Epidermal melanocyte (primary cell): ENCODE data around the gene THAP6.
"Not testable (repeated sequence)": the region's sequence is repeated elsewhere in the genome, so short reads cannot be mapped to it uniquely, and the experiment has no call there.

ENCODE experiments used
- DNase-seq: peaks from one replicate; pipeline ENCODE4 v3.0.0; 2011; ENCODE audit warnings: low spot score; ENCODE audit not compliant: insufficient read length

The THAP6 gene

GRCh38 chr4:75525086-75525485 is 10.8 kb downstream of the THAP6 start:
- DNase-seq = no peak

GRCh38 chr4:75525910-75526309 is 11.6 kb downstream of the THAP6 start:
- DNase-seq = no peak

GRCh38 chr4:75527482-75527881 is 13.2 kb downstream of the THAP6 start:
- DNase-seq = no peak

GRCh38 chr4:75530556-75531322 is 16.5 kb downstream of the THAP6 start:
- DNase-seq = no peak

- not testable (repeated sequence) for DNase-seq
These were observed 17.4 kb downstream of the THAP6 start for GRCh38 chr4:75531536-75532143.

- not testable (repeated sequence) for DNase-seq
These were observed 19.1 kb downstream of the THAP6 start for GRCh38 chr4:75533339-75533887.

- not testable (repeated sequence) for DNase-seq
These were observed 19.7 kb downstream of the THAP6 start for GRCh38 chr4:75533926-75534325.

- DNase-seq = not testable (repeated sequence)
These were observed 23.0 kb downstream of the THAP6 start for GRCh38 chr4:75537308-75537707.

- no peak for DNase-seq
These were observed 28.6 kb downstream of the THAP6 start for GRCh38 chr4:75542824-75543223.

- DNase-seq = not testable (repeated sequence)
These were observed 29.9 kb downstream of the THAP6 start for GRCh38 chr4:75544220-75544619.

GRCh38 chr4:75544870-75545269 is 30.6 kb downstream of the THAP6 start:
- no peak for DNase-seq

GRCh38 chr4:75545526-75545925 is 31.3 kb downstream of the THAP6 start:
- DNase-seq = no peak

GRCh38 chr4:75547647-75548387 is 33.5 kb downstream of the THAP6 start:
- DNase-seq = no peak

GRCh38 chr4:75549019-75549418 is 34.7 kb downstream of the THAP6 start:
- DNase-seq = no peak

- no peak for DNase-seq
These were observed 38.2 kb downstream of the THAP6 start for GRCh38 chr4:75552452-75552851.

GRCh38 chr4:75555294-75556164 is 41.3 kb downstream of the THAP6 start, which contains the start of gene ODAPH:
TSS of gene ODAPH (plus strand) at chr4:75556066. CDS start at chr4:75556083, 17 bp downstream.
- DNase-seq = no peak

- DNase-seq = no peak
These were observed 43.4 kb downstream of the THAP6 start for GRCh38 chr4:75557696-75558095.

GRCh38 chr4:75561789-75562188 is 47.5 kb downstream of the THAP6 start:
- no peak for DNase-seq

- no peak for DNase-seq
These were observed 49.8 kb downstream of the THAP6 start for GRCh38 chr4:75564023-75564422.

- DNase-seq = no peak
These were observed 51.2 kb downstream of the THAP6 start for GRCh38 chr4:75565481-75565880.

GRCh38 chr4:75566911-75567310 is 52.6 kb downstream of the THAP6 start:
- no peak for DNase-seq
